GM18873 (cell line): ENCODE results near the gene FAM32A.

Source experiments
- ATAC-seq: cut with Tn5 transposase; IDR thresholded peaks from one replicate; pipeline ENCODE4 v1.9.1; 2021; ENCODE audit warnings: mild to moderate bottlenecking, moderate library complexity, moderate number of reproducible peaks; ENCODE audit not compliant: unreplicated experiment, low FRiP score

FAM32A gene

DNA sequence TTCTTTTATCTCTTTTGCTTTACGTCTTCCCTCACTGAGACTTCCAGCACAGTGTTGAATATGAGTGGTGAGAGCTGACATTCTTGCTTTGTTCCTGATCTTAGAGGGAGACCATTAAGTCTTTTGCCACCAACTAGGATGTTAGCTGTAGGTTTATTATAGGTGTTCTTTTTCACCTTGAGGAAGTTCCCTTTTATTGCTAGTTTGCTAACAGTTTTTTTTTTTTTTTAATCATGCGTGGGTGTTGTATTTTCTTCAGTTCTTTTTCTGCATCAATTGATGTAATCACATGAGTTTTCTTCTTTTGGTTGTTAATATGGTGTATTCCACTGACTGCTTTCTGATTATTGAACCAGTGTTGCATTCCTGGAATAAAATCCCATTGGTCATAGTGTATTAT, 33.6 kb downstream of the FAM32A start:
- ATAC-seq = no peak

- ATAC-seq = no peak
Observed at GRCh38 chr19:16222806-16223205, 37.6 kb downstream of the FAM32A start.

DNA sequence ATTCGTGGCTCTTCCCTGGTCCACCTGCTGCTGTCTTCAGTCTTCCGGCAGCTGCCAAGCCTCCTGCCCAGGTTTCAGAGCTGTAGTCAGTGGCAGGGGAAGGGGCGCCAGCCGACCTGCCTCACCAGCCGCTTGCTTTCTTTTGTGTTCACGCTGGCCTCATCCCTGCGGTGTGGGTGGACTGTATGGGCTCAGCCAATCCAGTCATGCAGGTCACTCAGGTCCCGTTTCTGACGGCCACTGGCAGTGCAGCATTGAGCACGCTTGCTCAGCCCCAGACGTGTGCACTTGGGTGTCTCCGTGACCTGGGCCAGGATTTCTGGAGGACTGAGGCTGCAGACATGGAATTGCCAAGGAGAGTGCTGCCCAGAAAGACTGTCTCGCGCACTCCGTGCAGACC, 38.5 kb downstream of the FAM32A start:
- ATAC-seq = no peak

DNA sequence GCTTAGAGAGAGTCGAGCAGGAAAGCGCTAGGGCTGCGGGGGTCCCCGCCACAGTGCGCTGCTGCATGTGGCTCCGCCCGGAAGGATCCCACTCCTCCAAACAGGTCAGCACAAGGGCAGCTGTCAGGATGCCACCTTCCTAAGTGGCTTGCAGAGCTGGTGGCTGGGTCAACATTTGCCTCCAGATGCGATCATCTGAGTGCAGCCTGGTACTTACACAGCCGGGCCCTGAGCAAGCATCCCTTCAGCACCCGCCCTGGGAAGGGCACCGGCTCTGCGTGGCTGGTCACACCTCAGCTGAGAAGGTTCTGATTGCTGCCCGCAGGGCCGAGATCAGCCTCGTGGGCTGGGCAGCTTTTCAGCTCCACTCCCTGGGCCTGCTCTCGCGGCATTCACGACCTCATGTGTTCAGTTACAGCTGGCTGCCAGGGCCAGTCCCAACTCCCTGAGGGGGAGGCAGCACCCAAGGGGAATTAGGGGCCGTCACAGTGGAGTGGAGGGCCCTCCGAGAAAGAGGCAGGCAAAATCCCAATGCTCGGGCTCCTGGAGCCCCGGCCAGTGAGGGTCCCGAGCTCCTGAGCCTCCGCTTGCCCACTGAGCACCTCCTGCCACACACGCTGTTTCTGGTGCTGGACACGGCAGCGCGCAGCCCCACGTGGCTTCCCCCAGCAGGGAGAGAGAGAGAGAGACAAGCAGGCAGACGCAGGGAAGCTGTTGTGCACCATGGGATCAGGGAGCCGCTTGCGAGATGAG, 39.3 kb downstream of the FAM32A start:
- ATAC-seq = no peak

DNA sequence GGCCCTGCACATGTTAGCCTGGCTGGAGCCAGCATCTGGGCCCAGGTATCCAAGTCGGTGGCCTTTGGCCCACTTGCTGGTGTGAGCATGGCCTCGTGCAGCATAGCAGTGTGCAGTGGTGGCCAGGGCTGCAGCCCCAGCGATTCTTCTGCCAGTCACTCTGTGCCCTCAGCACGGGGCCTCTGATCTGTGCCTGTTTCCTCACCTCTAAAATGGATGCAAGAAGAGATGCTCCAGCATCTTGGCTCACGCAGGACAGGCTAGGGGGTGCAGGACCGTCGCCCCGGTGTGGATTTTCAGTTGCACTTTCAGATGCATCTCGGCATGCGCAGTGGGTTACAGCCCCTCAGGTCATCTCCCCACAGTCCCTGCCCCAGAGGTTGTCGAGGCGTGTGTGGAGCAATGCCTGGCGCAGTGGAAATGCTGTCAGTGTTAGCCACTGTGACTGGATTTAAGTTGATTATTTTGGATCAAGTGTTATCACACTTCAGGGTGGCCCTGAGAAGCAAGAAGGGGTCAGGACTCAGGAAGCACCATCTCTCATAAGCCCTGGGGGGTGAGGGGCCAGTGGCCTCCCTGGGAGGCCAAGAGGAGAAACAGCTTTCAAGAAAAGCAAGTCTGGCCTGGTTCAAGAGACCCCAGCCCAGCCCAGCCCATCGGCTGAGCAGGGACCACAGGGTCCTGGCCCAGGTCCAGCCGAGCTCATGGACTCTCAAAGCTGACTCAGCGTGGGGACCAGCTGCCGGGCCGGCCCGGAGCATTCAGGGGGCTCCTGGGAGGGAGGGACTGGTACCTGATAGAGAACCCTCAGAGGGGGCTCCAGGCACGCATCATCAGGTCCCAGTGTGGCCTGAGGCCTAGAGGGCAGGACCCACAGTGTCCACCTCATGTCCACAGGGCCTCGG, 40.3 kb downstream of the FAM32A start:
- ATAC-seq = no peak

DNA sequence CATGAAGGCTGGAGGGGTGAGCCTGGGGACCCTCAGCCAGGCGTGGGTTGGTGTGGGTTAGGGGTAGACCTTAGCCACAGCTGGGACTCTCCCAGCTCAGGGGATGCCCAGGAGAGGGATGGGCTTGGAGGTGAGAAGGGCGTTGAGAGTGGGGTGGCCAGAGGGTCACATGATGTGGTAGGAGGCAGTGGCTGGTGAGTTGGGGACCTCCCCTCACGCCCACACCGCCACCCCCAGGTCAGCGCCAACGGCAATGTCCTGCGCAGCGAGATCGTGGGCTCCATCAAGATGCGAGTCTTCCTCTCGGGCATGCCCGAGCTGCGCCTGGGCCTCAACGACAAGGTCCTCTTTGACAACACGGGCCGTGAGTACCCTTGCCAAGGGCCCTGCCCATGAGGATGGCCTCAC, 41.0 kb downstream of the FAM32A start:
- ATAC-seq = no peak

GRCh38 chr19:16226878-16227836, 41.9 kb downstream of the FAM32A start:
- no peak for ATAC-seq

GRCh38 chr19:16227837-16228636, 42.8 kb downstream of the FAM32A start:
- no peak for ATAC-seq

DNA sequence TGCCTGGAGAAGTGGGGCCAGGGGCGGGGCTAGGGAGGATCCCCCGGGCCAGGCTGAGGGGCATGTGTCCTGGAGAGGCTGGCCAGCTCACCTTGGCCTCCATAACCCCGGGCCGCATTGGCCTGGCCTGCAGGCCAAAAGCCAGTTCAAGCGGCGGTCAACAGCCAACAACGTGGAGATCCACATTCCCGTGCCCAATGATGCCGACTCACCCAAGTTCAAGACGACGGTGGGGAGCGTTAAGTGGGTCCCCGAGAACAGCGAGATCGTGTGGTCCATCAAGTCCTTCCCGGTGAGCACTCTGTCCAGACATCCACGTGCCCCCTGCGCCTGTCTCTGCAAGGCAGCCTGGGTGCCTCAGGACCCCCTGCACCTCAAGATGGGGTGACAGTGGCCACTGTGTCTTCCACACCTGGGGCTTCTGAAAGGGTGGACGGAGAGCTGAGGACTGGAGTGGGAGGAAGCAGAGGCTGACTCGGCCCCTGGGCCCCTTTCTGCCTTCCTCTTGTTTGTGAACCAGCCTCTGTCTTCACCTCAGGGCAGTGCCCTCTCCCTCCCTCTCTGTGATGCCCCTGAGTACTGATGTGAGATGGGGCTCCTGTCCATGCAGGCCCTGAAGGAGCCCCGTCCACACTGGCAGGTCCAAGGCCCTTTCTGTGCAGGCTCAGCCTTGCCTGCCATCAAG, 43.6 kb downstream of the FAM32A start:
- no peak for ATAC-seq

DNA sequence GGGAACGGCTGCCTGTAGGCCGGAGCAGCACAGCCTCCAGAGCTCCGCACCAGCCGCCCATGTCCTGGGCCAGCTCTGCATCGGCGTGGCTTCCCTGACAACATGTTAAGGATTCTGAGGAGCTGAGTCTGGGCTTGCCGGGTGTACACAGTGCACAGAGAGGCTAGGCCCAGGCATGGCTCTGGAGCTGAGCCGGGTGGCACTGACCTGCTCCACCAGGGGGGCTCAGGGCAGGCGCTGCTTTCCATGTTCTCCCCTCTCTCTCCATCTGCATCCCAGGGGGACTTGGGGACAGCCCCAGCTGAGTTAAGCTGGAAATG, 44.1 kb downstream of the FAM32A start:
- no peak for ATAC-seq

DNA sequence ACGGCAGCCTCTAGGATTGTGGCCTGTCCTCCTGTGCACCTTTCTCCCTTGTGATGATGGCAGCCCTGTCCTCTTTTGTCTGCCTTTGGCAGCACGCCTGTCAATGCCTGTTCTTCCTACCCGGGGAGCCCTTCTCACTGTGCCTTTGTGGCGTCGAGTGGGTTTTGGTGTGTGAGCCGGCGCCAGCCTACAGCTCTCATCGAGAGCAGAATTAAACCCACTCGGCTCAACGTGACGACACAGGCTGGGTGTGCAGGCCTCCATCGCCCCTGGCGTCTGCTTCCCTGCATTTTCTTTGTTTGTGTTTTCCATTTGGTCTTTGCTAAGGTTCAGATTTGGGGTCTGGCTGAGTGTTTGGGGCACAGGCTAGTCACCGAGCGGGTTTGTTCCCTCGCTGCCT, 46.9 kb downstream of the FAM32A start:
- no peak for ATAC-seq

- ATAC-seq = no peak
Observed at GRCh38 chr19:16232568-16232967, 47.4 kb downstream of the FAM32A start.

DNA sequence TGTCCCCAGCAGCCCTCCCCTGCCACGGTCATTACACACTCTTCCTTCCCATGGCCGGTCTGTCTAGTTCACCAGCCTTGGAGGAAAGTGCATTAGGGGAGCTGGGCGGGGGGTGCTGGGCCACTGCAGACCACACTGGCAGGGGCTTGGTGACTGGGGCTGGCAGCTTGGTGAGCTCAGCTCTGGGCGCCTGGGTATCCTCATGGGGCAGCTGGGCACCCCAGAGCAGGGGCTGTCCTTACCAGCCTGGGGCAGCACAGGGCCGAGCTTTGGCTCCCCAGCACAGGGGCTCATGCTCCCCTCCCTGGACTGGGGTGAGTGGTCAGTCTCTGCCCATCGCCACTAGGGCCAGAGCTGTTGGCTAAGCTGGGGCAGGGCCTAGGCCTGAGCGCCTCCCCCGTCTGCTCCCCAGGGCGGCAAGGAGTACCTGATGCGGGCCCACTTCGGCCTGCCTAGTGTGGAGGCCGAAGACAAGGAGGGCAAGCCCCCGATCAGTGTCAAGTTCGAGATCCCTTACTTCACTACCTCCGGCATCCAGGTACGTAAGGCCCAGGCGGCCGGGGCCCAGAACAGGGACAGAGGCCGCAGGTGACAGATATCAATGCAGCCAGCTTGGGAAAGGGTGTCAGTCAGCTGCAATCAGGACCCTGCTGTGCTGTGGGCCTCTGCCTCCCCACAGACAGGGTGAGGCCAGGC, 48.0 kb downstream of the FAM32A start:
- ATAC-seq = no peak

- no peak for ATAC-seq
Observed at GRCh38 chr19:16233836-16234551, 48.8 kb downstream of the FAM32A start.

DNA sequence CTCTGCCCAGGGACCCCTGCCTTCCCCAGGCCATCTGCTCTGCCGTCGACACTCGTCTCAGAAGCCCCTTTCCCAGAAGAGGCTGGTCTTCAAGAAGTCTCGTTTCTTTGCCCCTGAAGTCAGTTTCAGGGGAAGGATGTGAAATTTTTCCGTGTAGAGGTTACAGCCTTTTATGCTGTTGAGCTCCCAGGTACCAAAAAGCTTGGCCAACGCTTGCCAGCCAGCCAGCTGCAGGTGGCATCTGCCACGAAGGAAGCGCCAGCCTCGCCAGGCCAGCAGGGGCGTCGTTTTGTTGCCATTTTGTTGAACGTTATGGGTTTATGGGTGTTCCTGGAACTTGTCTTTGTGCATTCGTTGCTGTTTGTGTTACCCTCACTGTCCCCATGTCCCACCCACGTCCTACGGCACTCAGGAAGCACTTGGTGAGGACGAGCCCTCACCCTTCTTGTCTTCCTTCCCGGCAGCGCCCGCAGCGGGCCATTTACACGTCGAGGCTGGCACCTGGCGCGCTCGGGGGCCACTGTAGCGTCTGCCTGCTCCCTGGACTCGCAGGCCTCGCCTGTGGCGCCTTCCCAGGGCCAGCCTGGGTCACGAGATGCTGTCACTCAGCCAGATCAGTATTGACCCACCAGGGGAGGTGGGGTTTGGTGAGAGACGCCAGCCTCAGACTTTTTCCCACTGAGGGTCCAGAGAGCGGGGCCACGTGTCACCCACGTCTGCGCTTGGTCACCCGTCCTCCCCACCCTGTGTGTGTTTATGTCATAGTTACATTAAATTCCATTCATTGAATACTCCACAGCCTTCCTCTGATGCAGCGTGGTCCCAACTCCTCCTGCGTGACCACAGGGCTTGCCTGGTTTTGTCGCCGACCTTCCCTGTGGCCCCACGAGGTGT, 49.6 kb downstream of the FAM32A start:
- no peak for ATAC-seq

GRCh38 chr19:16235811-16236652, 50.8 kb downstream of the FAM32A start:
- no peak for ATAC-seq
